Small intestine (tissue), 16 donors: ENCODE measurements around the gene SYCE1L. TPM values are rescaled to one million over a fixed set of nuclear protein-coding genes. Genes with fewer than 3 reads are reported as not detected.
"Not testable (repeated sequence)": the region's sequence is repeated elsewhere in the genome, so short reads cannot be mapped to it uniquely, and the experiment has no call there.

ENCODE experiments used
- DNase-seq, 2 donors: peaks; one replicate each; pipeline versions ENCODE4 v3.0.0 to v3.0.0-alpha.2; 2013
- FAIRE-seq: peaks from 2 replicates; lab custom pipeline; 2012; peaks lifted over from hg19 to GRCh38; lab: Jason Lieb, UNC
- H3K27ac ChIP-seq, 3 donors: one replicate each; pipeline ENCODE4 v1.5.1; 2013; ENCODE audit warnings: low read length in 2 of 3, mild to moderate bottlenecking in 2 of 3, control low read depth in 1 of 3, inconsistent platforms in 1 of 3, low read depth in 1 of 3, moderate library complexity in 1 of 3
- H3K27me3 ChIP-seq, 3 donors: one replicate each; pipeline ENCODE4 v1.6.1; 2013; ENCODE audit warnings: low read length in 3 of 3, inconsistent platforms in 1 of 3; ENCODE audit not compliant: control insufficient read depth in 3 of 3, insufficient read depth in 3 of 3
- H3K36me3 ChIP-seq, 3 donors: one replicate each; pipeline ENCODE4 v1.6.1; 2013; ENCODE audit warnings: low read length in 3 of 3, inconsistent platforms in 1 of 3, low read depth in 1 of 3, mild to moderate bottlenecking in 1 of 3, moderate library complexity in 1 of 3; ENCODE audit not compliant: control insufficient read depth in 3 of 3, insufficient read depth in 2 of 3
- H3K4me1 ChIP-seq, 3 donors: one replicate each; pipeline ENCODE4 v1.6.1; 2013; ENCODE audit warnings: low read length in 2 of 3, inconsistent platforms in 1 of 3, low read depth in 1 of 3, mild to moderate bottlenecking in 1 of 3, moderate library complexity in 1 of 3; ENCODE audit not compliant: control insufficient read depth in 3 of 3, insufficient read depth in 2 of 3
- H3K4me3 ChIP-seq, 3 donors: one replicate each; pipeline ENCODE4 v1.5.1; 2013; ENCODE audit warnings: low read length in 3 of 3, control low read depth in 1 of 3, inconsistent platforms in 1 of 3, low read depth in 1 of 3, mild to moderate bottlenecking in 1 of 3, moderate library complexity in 1 of 3
- H3K9me3 ChIP-seq, 2 donors: one replicate each; pipeline ENCODE4 v1.6.1; 2013; ENCODE audit warnings: low read depth in 1 of 2, low read length in 1 of 2; ENCODE audit not compliant: control insufficient read depth in 2 of 2, insufficient read depth in 1 of 2
- WGBS, 3 donors: extraction: QIAGEN DNeasy Blood & Tissue Kit; methylation state at CpG; one replicate each; pipeline ENCODE4 v1.1.7; 2013; 5-methylcytosine and 5-hydroxymethylcytosine counted together
- long read RNA-seq, 10 donors: transcript quantifications; one replicate each; lab custom pipeline, GENCODE V29; 2026
- polyA plus RNA-seq, 4 donors: library from polyadenylated mRNA; stranded (reverse) in 3 of 4; unstranded in 1 of 4; fragments of 200-250 nt in 3 of 4; fragments of 120-200 nt in 1 of 4; gene quantifications; one replicate each; pipeline versions ENCODE4 v1.2.1 to v1.2.3, GENCODE V29; 2013
- donor health status: healthy with polysubstance abuse.
- donor health status: control.
- donor health status: control.
- donor health status: Bipolar disorder and iron deficiency.
- donor health status: healthy.

The SYCE1L gene, protein sequence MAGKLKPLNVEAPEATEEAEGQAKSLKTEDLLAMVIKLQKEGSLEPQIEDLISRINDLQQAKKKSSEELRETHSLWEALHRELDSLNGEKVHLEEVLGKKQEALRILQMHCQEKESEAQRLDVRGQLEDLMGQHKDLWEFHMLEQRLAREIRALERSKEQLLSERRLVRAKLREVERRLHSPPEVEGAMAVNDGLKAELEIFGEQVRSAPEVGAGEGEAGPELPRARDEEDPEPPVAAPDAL
- polyA plus RNA-seq, result 1 to 10 TPM; 4.1 to 6.0 (median 5.3) TPM
- long read RNA-seq, donor 1, result 0 reads
- long read RNA-seq, donor 2, result 0 reads
- long read RNA-seq, donor 3, result 0 reads
- long read RNA-seq, donor 4, result 0 reads
- long read RNA-seq, donor 5, partial matches to known transcripts, result 5 of 6 reads
- long read RNA-seq, donor 5, other reads (novel, unspliced or antisense), result 0 of 6 reads
- long read RNA-seq, donor 6, partial matches to known transcripts, result 0 of 2 reads
- long read RNA-seq, donor 6, other reads (novel, unspliced or antisense), result 0 of 2 reads
- long read RNA-seq, donor 7, result 0 reads
- long read RNA-seq, donor 8, result 0 reads
- long read RNA-seq, donor 9, result 0 reads
- long read RNA-seq, donor 10, partial matches to known transcripts, result 7 of 7 reads
- long read RNA-seq, donor 10, other reads (novel, unspliced or antisense), result 0 of 7 reads

DNA sequence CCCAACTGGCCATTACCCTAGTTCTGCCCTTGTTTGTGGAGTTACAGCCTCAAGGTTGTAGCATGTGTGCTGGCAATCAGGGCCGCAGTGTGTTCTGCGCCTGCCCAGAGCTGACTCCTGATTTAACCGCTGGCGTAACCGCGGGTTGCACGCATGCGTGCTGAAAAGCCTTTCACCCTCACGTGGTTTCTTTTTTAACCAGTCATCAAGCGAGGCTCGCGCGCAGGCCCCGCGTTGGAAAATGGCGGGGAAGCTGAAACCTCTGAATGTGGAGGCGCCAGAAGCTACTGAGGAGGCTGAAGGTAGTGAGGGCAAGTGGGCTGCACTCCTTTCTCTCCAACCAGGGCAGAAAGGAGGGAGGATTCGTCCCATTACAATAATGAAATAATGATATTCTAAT is at the start of gene SYCE1L:
TSS of gene SYCE1L (plus strand) at position 198 of the 400 bp plus-strand sequence. CDS start at position 242, 44 bp downstream.
- no peaks in the 10 kb centered on the region for H3K27me3 ChIP-seq
- no peak within 1 kb of the TSS for H3K27ac ChIP-seq
- 92 to 96% (median 93%) methylated on average over 18 of the region's 18 CpGs for WGBS, 3 donors
- H3K36me3 ChIP-seq, result peaks cover 12 to 45% (median 28%) of the 10 kb centered on the region in 3 donors
- no peak for FAIRE-seq
- H3K4me1 ChIP-seq, result no peaks in the 10 kb centered on the region
- no peaks in the 10 kb centered on the region for H3K9me3 ChIP-seq
- no peak within 1 kb of the TSS for H3K4me3 ChIP-seq
- no peak for DNase-seq

DNA sequence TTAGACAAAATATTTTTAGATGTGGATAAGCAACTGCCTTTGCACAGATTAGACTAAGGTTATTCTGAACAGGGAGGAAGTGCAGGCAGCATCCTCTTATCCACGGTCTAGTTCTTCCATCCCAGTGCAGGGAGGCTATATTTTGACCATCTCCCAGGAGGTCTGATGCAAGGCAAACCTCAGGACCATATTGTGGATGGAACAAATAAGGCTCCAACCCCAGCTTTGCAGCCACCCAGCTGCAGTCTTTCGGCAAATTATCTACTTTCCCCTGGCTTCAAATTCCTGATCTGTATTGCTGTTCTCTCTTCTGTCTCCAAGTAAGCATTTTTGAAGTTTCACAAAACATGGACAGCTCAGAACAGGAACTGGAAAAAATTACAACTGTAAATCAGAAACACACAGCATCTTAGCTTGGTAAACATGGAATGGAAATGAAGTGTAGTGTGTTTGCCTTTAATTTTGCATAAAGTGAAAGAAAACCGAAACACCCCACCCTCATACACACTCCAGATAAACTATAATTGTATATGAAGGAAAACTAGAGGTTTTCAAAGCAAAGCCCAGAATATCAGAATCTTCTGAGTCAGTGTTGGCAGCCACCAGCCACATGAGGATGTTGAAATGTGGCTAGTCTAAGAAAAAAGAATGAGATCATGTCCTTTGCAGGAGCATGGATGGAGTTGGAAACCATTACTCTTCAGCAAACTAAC is 41.7 kb upstream of the SYCE1L start:
- Histone ChIP-seq H3K4me3 (no peak overlapping the region), H3K27me3 (peaks cover 0 to 2% (median 0%) of the 10 kb centered on the region in 3 donors), H3K27ac (no peak overlapping the region), H3K9me3 (no peaks in the 10 kb centered on the region), H3K4me1 (no peaks in the 10 kb centered on the region), H3K36me3 (no peaks in the 10 kb centered on the region)
- FAIRE-seq (no peak), DNase-seq (no peak)
- 41 to 47% (median 46%) methylated on average over 3 of the region's 3 CpGs for WGBS, 3 donors

DNA sequence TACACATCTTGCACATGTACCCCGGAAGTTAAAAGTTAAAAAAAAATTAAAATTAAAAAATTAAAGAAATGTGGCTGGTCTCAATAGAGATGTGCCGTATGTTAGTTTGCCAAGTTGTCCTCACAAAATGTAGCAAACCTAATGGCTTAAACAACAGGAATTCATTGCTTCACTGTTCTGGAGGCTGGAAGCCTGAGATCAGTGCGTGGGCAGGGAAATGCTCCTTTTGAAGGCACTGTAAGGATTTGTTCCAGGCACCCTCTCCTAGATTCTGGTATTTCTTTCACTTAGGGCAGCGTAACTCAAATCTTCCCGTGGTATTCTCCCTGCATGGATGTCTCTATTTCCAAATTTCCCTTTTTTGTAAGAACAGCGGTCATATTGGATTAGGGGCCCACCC is 40.9 kb upstream of the SYCE1L start:
- no peaks in the 10 kb centered on the region for H3K27me3 ChIP-seq
- H3K4me3 ChIP-seq, result no peak overlapping the region
- 89 to 91% (median 91%) methylated on average over 6 of the region's 6 CpGs for WGBS, 3 donors
- no peaks in the 10 kb centered on the region for H3K9me3 ChIP-seq
- no peaks in the 10 kb centered on the region for H3K36me3 ChIP-seq
- DNase-seq, result no peak
- no peak for FAIRE-seq
- no peak overlapping the region for H3K27ac ChIP-seq
- no peaks in the 10 kb centered on the region for H3K4me1 ChIP-seq

DNA sequence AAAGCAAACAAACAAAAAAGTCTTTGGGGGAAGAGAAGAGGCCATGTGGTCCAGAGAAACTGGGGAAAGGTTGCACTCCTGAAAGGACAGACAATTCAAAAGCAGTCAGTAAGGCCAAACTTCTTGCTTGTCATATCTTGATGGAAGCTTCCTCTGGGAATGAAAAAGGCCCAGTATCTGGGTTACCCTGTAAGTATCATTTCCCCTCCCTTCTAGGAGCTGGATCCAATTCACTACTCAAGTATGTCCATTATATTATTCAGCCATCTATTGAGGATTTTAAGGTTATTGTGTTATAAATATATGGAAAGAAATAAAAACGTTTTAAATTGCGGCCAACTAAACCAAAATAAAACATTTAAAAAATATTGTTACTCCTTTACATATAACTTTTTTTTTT is 34.2 kb upstream of the SYCE1L start:
- no peak overlapping the region for H3K27ac ChIP-seq
- WGBS, 3 donors, result 79 to 87% (median 79%) methylated on average over 2 of the region's 2 CpGs
- H3K27me3 ChIP-seq, result no peaks in the 10 kb centered on the region
- DNase-seq (no peak), FAIRE-seq (no peak)
- no peaks in the 10 kb centered on the region for H3K9me3 ChIP-seq
- H3K4me3 ChIP-seq, result no peak overlapping the region
- no peaks in the 10 kb centered on the region for H3K4me1 ChIP-seq
- no peaks in the 10 kb centered on the region for H3K36me3 ChIP-seq

DNA sequence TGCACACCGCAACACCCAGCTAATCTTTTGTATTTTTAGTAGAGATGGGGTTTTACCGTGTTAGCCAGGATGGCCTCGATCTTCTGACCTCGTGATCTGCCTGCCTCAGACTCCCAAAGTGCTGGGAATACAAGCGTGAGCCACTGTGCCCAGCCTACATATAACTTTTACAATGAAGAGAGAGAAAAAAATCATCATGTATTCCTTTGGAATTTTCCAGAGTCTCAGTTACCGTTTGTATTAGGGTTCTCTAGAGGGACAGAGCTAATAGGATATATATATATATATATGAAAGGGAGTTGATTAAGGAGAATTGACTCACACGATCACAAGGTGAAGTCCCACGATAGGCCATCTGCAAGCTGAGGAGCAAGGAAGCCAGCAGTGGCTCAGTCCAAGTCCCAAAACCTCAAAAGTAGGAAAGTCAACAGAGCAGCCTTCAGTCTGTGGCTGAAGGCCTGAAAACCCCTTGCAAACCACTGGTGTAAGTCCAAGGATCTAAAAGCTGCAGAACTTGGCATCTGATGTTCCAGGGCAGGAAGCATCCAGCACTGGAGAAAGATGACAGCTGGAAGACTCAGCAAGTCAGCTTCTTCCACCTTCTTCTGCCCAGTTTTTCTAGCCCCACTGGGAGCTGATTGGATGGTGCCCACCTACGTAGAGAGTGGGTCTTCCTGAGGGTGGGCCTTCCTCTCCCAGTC is 33.5 kb upstream of the SYCE1L start:
- H3K9me3 ChIP-seq, H3K4me3 ChIP-seq, DNase-seq, H3K27ac ChIP-seq, FAIRE-seq, H3K4me1 ChIP-seq, H3K36me3 ChIP-seq, H3K27me3 ChIP-seq: not testable (repeated sequence)
- 78 to 81% (median 79%) methylated on average over 9 of the region's 9 CpGs for WGBS, 3 donors

DNA sequence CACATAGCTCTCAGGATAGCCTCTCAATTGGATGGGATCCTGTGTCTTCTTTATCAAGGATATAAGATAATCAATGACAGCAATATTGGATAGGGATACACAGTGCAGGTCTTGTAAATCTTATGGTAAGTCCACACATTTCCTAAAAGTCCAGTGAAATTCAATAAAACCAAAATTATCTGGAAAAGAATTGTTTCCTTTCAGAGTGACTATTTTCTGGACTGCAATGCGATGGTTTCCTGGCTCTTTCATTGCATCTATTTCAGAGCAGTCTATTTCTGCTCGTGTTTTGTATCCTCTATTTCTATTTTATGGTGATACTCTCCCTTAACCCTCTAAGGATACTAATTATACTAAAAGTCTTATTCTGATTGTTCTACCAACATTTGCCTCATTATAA is 32.5 kb upstream of the SYCE1L start:
- no peak overlapping the region for H3K27ac ChIP-seq
- H3K4me3 ChIP-seq, result no peak overlapping the region
- WGBS, 3 donors, result 66 to 73% (median 71%) methylated on average over 2 of the region's 2 CpGs
- H3K9me3 ChIP-seq, result no peaks in the 10 kb centered on the region
- DNase-seq, result no peak
- H3K4me1 ChIP-seq, result no peaks in the 10 kb centered on the region
- FAIRE-seq, result no peak
- no peaks in the 10 kb centered on the region for H3K27me3 ChIP-seq
- H3K36me3 ChIP-seq, result no peaks in the 10 kb centered on the region

DNA sequence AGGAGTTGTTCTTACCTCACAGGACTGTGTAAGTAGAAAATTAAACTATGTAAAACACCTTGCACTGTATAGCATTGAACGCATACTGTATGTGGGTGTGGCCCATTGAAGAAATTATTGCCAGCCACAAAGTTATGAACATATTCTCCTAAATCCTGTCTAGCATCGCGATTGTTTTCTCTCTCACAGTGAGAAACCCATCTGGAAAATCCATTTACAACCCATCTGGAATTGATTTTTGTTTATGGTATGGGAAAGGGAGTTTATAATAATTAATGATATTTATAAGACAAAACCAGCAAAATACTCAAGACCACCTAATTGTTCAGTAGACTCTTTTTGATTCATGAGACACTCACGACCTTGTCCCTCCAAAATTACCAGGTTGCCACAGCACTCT is 30.3 kb upstream of the SYCE1L start:
- no peak for FAIRE-seq
- Histone ChIP-seq H3K27ac (no peak overlapping the region), H3K4me3 (no peak overlapping the region), H3K36me3 (no peaks in the 10 kb centered on the region), H3K4me1 (no peaks in the 10 kb centered on the region), H3K27me3 (peaks cover 0 to 2% (median 0%) of the 10 kb centered on the region in 3 donors), H3K9me3 (no peaks in the 10 kb centered on the region)
- 54 to 74% (median 72%) methylated on average over 4 of the region's 4 CpGs for WGBS, 3 donors
- no peak for DNase-seq
